Measurements from ENCODE around the gene GOSR1.
"Not testable (repeated sequence)": the region's sequence is repeated elsewhere in the genome, so short reads cannot be mapped to it uniquely, and the experiment has no call there.

GOSR1 gene

DNA sequence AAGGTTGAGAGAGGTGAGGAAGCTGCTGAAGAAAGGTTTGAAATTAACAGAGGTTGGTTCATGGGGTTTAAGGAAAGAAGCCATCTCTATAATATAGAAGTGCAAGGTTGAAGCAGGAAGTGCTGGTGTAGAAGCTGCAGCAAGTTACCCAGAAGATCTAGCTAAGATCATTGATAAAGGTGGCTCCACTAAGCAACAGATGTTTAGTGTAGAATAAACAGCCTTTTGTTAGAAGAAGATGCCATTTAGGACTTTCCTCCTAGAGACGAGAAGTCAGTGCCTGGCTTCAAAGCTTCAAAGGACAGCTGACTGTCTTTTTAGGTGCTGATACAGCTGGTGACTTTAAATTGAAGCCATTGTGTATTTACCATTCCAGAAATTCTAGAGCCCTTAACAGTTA lies 29.3 kb downstream of the GOSR1 start:
- DNase-seq = no peak

DNA sequence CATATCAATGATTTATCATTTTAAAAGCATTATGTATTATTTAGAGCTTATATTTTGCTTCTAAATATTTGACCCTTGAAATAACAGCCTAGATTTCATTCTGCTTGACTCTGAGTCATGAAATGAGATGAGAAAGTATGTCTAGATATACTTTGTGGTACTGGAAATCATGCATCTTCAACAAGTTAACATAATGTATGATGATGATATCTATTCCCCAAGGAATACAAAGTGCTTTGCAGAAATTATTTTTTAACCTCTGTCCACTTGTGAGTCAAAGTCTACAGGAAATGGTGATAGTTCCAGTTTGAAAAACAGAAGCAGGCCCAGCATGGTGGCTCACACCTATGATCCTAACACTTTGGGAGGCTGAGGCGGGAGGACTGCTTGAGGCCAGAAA lies 36.1 kb downstream of the GOSR1 start:
- no peak for DNase-seq

DNA sequence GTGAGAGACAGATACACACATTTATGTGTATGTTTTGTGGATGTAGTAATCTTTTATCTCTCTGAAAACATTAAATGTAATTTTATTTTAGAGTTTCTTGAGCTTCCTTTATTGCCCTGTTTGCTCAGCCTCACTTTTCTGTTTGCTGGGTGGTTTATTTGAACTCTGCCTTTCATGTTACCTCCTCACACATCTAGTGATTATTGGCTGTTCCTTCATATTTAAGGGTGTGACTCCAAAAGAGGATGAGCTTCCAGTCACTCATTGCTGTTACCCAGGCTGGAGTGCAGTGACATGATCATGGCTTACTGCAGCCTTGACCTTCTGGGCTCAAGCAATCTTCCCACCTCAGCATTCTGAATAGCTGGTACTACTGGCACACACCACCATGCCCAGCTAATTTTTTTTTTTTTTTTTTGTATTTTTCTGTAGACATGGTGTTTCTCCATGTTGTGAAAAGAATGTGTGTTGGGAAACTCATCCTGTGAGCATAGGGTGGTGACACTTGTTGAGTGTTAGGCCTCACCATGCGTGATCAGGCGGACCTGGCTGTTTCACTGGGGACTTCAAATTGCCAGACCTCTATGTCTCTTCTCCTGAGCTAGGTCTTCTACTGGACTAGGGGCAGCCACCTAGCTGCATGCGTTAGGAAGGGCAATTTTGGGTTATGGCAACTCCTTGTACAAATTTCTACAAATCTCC lies 37.8 kb downstream of the GOSR1 start:
- DNase-seq = no peak

DNA sequence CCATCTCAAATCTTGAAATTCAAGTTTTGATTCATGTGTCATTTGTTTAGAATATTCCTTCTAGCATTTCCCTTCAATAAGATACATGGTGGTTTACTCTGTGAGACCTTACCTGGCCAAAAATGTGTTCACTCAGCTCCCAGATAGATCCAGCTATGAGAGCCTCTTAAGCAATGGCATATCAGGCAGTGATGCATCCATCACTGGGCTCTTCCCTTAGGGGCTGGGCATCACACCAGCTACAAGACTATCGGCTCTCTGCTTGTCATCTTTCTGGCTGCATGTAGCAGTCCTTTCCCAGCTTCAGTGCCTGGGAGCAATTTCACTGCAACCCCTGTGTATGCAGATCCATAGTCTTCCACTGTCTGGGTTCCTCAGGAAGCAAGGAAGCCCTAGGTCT lies 40.6 kb downstream of the GOSR1 start:
- no peak for DNase-seq

DNA sequence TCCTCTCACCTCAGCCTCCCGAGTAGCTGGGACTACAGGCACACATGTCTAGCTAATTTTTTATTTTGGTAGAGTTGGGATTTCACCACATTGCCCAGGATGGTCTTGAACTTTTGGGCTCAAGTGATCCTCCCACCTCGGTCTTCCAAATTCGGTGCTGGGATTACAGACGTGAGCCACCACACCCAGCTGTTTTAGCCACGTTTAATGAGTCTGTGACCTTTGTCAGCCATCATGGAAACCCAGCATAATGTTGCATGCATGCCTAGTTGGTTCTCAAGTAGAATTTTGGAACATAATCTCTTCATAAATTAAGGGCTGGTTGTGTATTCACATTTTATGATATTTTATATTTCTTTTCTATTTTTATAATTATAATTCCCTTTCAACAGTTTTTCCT lies 42.0 kb downstream of the GOSR1 start:
- DNase-seq = no peak

DNA sequence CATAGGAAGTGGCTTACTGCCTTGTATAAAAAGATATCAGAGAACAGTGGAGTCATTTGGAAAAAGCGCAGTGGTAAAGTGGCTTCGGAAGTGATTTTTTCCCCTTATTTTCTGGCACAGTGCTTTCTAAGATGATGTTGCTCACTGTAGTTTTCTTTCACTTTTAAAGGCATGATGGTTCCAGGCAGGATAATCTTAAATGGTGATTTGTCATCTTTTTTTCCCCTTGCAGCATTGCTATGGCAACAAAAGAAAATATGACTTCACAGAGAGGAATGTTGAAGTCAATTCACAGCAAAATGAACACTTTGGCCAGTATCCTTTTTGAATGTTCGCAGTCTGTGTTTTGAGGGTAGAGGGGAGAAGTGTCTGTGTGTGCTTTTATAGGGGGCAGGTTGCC lies 42.5 kb downstream of the GOSR1 start:
- DNase-seq = no peak

DNA sequence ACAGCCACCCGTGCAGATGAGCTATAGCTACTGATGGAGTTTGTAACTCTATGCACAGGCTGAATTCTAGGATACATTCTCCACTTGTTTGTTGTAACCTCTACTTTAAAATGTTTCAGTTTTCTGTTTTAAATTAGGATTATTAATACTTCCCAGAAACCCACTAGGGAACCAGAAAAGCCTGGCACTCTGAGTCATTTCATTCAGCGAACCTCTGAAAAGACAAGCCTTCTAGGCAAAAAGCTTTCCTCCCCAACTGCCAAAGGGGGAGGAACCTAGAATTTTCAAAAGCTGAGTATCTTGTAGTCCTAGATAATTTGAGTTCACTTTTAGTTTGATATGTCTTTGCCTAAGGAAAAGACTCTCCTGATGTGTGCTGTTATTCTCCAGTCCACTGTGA lies 43.2 kb downstream of the GOSR1 start:
- DNase-seq = no peak

DNA sequence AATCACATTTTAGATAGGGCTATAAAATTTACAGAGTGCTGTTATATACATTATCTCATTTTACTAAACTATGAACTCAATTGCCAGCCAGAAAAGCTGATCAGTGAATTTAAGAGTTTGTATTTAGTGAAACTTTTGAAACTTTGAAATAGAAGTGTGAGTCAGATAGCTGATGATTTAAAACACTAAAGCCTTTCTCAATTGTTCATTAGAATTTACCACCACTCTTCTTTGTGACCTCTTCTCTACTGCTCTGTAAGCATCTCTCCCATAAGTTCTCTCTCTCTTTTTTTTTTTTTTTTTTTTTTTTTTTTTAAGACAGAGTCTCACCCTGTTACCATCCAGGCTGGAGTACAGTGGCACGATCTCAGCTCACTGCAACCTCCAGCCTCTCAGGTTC lies 43.7 kb downstream of the GOSR1 start:
- DNase-seq = no peak

DNA sequence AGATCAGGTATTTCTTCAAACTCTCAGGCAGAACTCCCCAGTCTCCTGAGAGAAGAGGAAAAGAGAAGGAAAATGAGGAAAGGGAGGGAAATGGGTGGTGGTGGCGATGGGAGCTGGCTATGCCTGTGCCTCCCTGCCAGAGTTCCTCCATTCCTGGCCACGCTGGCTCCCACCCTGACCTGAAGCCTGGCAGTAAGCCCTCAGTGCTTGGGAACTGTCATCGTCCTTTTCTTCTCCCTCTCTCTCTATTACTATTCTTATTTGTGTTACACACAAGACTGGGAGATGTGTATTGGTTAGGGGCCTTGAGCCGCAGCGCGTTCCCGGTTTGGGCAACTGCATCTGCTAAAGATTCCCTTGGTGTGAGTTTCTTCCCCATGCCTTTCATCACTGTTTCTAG lies 44.6 kb downstream of the GOSR1 start:
- DNase-seq = no peak

DNA sequence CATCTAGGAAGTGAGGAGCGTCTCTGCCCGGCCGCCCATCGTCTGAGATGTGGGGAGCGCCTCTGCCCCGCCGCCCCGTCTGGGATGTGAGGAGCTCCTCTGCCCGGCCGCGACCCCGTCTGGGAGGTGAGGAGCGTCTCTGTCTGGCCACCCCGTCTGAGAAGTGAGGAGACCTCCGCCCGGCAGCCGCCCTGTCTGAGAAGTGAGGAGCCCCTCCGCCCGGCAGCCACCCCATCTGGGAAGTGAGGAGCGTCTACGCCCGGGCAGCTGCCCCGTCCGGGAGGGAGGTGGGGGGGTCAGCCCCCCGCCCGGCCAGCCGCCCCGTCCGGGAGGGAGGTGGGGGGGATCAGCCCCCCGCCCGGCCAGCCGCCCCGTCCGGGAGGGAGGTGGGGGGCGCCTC lies 46.0 kb downstream of the GOSR1 start:
- not testable (repeated sequence) for DNase-seq

DNA sequence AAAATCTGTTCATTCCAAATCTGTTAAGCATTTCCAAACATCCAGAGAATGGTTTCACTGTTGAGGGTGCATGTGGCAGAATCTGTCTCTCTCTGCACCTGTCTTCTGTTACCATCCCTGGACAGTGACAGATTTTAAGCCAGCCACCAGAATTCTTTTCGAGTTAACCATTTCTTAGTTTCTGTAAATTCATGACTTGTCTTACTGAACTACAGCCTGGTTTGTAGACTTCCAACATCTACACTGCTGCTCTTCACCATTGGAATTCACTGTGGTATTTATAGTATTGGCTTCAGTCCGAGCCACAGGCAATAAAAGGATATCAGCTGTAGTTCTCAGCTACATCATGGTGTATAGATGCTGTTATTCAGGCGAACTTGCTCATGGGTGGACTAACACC lies 47.6 kb downstream of the GOSR1 start:
- no peak for DNase-seq

DNA sequence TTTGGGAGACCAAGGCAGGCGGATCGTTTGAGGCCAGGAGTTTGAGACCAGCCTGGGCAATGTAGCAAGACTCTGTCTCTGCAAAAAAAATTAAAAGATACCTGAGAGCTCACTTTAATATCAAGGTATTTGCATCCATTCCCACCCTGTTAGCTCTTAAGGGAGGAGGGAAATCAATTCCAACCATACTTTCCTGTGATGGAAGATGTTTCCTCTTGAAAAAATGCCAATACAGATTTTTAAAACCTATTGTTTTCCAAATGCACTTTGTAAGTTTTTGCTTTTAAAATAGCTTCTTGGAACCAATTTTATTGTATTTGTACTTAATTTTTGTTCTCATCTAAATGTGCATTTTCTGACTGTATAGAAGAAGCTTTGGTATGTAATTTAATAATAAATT lies 49.2 kb downstream of the GOSR1 start:
- DNase-seq = no peak

DNA sequence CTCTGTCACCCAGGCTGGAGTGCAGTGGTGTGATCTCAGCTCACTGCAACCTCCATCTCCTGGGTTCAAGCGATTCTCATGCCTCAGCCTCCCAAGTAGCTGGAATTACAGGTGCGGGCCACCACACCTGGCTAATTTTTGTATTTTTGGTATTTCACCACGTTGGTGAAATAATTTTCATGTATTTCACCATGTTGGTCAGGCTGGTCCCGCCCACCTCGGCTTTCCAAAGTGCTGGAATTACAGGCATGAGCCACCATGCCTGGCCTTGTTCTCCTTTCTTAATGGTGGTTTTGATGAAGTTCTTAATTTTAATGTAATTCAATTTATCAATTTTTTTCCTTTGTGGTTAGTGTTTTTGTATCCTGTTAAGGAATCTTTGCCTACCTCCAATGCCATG lies 51.5 kb downstream of the GOSR1 start:
- DNase-seq = not testable (repeated sequence)

DNA sequence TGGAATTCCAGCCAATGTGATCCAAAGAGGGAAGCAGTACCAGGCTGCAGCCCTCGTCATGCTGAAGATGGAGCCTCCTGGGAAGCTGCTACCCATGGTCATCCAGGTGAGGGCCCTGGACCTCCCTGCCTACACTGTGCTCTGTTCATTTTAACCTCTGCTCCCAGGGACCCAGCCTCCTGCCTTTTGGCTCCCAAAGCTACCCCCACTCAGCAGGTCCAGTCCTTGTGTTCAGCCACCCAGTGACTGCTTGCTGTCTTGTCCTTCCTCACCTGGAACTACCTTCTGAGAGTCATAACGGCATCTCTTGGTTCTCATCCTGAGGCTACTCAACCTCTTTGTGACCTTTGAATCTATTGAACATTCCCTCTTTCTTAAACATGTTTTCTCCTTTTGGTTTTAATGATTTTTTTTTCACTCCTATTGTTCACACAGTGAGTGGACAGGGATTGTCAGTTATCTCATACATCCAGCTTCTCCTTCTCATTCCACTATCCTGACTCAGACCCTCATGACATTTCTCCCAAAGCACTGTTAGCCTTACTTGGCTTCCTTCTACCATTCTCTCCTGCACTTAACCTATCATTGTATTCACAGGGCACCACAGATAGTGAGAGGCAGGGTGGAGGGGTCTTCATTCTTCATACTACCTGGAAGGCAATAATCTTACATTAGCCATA lies 53.3 kb downstream of the GOSR1 start:
- no peak for DNase-seq

DNA sequence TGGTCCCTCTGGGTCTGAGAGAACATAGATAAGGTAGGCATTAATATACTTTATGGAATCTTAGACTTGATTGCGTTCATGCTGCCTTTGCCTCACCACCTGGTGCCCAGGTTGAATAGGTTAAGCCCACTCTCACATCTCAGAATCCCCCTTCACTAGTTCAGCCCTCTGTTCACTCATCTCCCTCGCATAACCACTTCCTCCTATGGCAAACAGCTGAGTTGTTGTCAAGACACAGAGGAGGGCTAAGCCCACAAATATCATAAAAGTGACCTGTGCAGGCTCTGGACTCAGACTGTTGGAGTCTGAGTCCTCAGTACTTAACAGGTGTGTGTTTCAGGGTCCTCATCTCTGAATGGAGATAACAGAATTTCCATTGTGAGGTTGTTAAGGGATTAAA lies 55.7 kb downstream of the GOSR1 start:
- no peak for DNase-seq

DNA sequence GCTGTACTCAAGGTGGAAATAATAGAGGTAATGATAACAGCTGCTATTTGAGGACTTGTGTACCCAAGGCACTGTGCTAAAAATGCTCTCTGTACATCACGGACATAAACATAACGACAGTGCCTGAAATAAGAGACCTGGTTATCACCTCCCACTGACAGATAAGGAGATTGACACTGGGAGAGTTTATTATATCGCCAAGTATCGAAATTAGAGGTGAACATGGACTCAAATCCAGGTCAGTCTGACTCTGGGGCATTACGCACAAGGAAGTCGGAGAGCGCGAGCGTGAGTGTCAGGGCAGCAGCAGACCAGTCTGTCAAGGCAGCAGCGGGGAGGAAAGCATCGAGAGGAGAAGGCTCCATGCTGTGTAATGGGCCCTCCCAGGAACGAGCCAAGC lies 57.1 kb downstream of the GOSR1 start:
- no peak for DNase-seq

DNA sequence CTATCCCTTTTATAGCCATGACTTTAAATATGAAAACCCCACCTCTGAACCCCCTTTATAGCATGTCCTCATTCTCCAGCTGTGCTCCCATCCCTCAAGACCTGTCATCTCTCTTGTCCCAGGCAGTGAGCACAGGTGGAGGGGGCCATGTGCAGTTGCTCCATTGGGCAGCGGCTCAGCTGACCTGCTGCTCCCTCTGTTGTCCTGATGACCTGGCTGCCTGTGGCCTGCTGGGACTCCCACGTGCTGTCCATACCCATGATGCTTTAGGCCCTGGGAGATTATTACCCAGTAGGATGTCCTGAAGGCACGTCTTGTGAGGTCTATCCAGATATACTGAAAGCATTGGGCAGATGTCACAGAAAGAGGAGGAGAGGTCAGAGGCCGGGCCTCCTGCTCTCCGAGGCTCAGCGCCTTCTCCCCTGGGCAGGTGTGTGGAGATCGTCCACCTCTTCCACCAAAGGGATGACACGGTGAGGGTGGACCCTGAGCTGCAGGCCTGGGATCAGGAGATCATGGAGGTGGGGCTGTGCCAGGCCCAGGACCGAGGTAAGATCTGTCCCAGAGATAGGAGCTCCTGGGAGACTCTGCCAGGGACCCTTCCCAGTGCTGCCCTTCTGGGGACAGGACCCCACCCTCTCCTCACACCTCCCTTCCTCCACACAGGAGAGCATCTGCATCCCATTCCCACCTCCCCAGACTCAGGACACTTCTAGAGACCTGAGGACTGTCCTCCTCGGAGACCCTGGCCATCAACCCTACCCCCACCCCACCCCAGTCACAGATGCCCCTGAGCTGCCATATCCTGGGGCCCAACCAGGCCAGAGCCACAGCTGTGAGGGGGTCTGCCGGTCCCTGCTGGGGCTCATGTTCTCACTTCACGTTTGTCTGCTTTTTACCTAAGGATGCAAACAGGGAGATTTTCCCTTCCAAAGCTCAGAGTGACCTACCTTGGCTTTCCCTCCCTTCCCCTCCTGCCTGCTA lies 58.0 kb downstream of the GOSR1 start:
- no peak for DNase-seq

DNA sequence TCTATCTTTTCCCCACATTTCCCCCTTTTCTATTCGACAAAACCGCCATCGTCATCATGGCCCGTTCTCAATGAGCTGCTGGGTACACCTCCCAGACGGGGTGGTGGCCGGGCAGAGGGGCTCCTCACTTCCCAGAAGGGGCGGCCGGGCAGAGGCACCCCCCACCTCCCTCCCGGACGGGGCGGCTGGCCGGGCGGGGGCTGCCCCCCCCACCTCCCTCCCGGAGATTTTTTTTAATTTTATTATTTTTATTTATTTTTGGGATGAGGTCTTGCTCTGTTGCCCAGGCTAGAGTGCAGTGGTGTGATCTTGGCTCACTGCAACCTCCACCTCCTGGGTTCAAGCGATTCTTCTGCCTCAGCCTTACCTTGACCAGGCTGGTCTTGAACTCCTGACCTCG lies 59.6 kb downstream of the GOSR1 start:
- not testable (repeated sequence) for DNase-seq

DNA sequence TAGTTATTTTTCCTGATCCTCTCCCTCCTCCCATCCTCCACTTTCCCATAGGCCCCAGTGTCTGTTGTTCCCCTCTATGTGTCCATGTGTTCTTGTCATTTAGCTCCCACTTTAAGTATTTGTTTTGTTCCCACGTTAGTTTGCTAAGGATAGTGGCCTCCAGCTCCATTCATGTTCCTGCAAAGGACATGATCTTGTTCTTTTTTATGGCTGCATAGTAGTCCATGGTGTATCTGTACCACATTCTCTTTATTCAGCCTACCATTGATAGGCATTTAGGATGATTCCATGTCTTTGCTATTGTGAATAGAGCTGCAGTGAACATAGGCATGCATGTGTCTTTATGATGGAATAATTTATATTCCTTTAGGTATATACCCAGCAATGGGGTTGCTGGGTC lies 60.5 kb downstream of the GOSR1 start:
- DNase-seq = not testable (repeated sequence)

DNA sequence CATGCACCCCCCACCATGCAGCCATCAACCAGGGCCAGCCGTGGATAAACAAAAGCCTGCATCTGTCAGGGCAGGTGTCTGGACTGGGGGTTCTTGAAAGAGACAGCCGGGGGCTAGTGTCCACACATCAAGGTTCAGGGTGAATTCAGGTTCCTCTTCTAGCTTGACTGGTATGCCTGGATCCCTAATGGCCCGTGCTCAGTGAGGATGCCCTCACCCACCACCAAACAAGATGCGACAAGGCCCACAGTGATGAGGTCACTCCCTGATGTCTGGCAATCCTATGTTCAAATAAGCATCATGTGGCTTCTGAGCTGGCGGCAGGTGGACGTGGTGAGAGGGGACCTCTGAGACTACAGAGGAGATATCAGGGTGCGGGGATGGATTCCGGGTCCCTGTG lies 64.6 kb downstream of the GOSR1 start:
- DNase-seq = no peak

DNA sequence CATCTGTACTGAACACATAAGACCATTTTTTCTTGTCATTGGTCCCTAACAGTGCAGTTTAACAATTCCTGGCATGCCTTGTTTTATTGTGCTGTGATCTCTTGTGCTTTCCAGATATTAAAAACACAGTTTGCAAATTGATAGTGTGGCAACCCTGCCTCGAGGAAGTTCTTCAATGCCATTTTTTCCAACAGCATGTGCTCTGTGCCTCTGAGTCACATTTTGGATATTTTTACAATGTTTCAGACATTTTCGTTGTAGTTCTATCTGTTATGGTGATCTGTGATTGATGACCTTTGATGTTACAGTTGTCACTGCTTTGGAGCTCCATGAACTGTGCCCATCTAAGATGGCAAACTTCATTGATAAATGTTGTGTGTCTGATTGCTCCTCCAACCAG lies 66.2 kb downstream of the GOSR1 start:
- no peak for DNase-seq

DNA sequence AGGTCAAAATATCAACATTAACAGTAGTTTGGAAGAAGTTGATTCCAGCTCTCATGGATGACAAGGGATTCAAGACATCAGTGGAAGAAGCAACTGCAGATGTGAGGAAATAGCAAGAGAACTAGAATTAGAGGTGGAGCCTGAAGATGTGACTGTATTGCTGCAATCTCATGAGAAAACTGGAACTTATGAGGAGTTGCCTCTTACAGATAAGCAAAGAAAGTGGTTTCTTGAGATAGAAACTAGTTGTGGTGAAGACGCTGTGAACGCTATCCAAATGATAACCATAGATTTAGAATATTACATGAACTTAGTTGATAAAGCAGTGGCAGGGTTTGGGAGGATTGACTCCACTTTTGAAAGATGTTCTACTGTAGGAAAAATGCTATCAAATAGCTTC lies 67.8 kb downstream of the GOSR1 start:
- no peak for DNase-seq

DNA sequence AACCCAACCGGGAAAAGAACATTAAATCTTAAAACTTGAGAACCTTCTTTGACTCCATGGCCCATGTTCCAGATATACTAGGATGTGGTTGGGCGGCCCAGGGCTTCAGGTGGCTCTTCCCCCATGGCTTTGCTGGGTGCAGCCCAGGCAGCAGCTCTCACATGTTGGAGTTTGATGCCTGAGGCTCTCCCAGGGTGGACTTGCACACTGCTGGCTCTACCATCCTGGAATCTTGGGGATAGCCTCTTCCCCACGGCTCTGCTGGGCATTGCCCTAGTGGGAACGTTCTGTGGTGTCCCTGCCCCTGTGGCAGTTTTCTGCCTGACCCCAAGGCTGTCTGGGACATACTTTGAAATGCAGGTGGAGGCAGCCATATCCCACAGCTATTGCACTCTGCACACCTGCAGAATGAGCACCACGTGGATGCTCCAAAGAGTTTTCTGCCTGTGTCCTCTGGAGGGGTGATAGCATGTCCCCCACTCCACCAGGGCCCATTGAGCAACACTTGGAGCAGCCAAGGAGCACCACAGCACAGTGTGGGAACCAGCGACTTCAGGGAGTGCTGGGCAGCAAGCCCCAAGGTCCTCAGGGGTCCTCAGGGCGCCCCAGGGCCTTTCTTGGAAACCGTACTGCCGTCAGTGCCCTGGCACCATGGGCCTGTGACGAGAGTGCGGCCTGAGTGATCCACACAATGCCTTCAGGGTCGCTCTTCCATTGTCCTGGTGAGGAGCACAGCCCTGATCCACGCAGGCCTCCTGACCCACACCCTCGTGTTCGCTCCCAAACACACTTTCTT lies 70.8 kb downstream of the GOSR1 start:
- DNase-seq = no peak
